H1 (cell line): Measurements from ENCODE around the gene ORC3. TPM values are rescaled to one million over a fixed set of nuclear protein-coding genes. Genes with fewer than 3 reads are reported as not detected.

Source experiments
- CTCF ChIA-PET: fragments of 300-600 bp; sonication (Branson Sonifier 250); formaldehyde crosslinking; loops from one replicate; lab custom pipeline; 2021; ENCODE audit not compliant: partially characterized antibody; lab: Charles Lee
- POLR2A ChIA-PET: fragments of 300-600 bp; sonication (Branson Sonifier 250); formaldehyde crosslinking; loops from one replicate; lab custom pipeline; 2021; ENCODE audit warnings: inconsistent platforms; ENCODE audit not compliant: partially characterized antibody; lab: Charles Lee
- DNase-seq, 2 experiments: peaks; one replicate each; pipeline versions ENCODE4 v3.0.0 to v3.0.0-alpha.2; 2010 to 2022; ENCODE audit warnings: low spot score in 2 of 2, low read depth in 1 of 2, mixed read lengths in 1 of 2
- FAIRE-seq: peaks from 2 replicates; lab custom pipeline; 2011; peaks lifted over from hg19 to GRCh38; lab: Jason Lieb, UNC
- H2AFZ ChIP-seq: 2 replicates; pipeline ENCODE4 v1.8.1; 2012; ENCODE audit warnings: low read length, inconsistent platforms
- H2AK5ac ChIP-seq: 2 replicates; pipeline ENCODE4 v1.6.1; 2013; ENCODE audit warnings: low read depth, low read length
- H2BK120ac ChIP-seq: replicated peaks from 2 replicates; pipeline ENCODE3; 2013; ENCODE audit warnings: low read depth, low read length, inconsistent platforms
- H2BK12ac ChIP-seq: 2 replicates; pipeline ENCODE4 v1.6.1; 2013; ENCODE audit warnings: low read depth, low read length
- H2BK15ac ChIP-seq: 2 replicates; pipeline ENCODE4 v1.6.1; 2013; ENCODE audit warnings: low read length
- H2BK20ac ChIP-seq: 2 replicates; pipeline ENCODE4 v1.6.1; 2013; ENCODE audit warnings: low read length
- H2BK5ac ChIP-seq: 2 replicates; pipeline ENCODE4 v1.6.1; 2013; ENCODE audit warnings: low read depth, low read length
- H3K14ac ChIP-seq: 2 replicates; pipeline ENCODE4 v1.6.1; 2013; ENCODE audit warnings: inconsistent platforms; ENCODE audit not compliant: insufficient read length
- H3K18ac ChIP-seq: 2 replicates; pipeline ENCODE4 v1.6.1; 2013; ENCODE audit warnings: low read length; ENCODE audit errors: extremely low read depth
- H3K23ac ChIP-seq: 2 replicates; pipeline ENCODE4 v1.6.1; 2013; ENCODE audit warnings: inconsistent platforms; ENCODE audit not compliant: insufficient read length
- H3K23me2 ChIP-seq: 2 replicates; pipeline ENCODE4 v1.6.1; 2013; ENCODE audit warnings: low read depth, low read length
- H3K27ac ChIP-seq: 2 replicates; pipeline ENCODE4 v1.6.1; 2011; ENCODE audit warnings: low read depth, low read length, inconsistent platforms
- H3K27me3 ChIP-seq, 4 experiments: replicated peaks in 1 of 4; 1 replicate in 1 of 4; 2 replicates in 3 of 4; pipeline versions ENCODE4 v1.6.1 to v1.8.1; 2011 to 2013; ENCODE audit warnings: low read length in 3 of 4, mild to moderate bottlenecking in 3 of 4, inconsistent platforms in 2 of 4, mixed read lengths in 2 of 4, moderate library complexity in 1 of 4; ENCODE audit not compliant: control insufficient read depth in 3 of 4, insufficient read depth in 3 of 4; ENCODE audit errors: extremely low read depth in 1 of 4
- H3K36me3 ChIP-seq, 4 experiments: 2 replicates each; pipeline versions ENCODE4 v1.6.1 to v1.8.1; 2011 to 2013; ENCODE audit warnings: mild to moderate bottlenecking in 4 of 4, low read length in 3 of 4, moderate library complexity in 2 of 4, control low read depth in 1 of 4, inconsistent platforms in 1 of 4; ENCODE audit not compliant: insufficient read depth in 4 of 4, control insufficient read depth in 2 of 4
- H3K4ac ChIP-seq: replicated peaks from 2 replicates; pipeline ENCODE3; 2013; ENCODE audit warnings: low read length, low read depth, mixed read lengths, inconsistent platforms; ENCODE audit not compliant: insufficient read length
- H3K4me1 ChIP-seq, 4 experiments: replicated peaks in 1 of 4; 1 replicate in 1 of 4; 2 replicates in 3 of 4; pipeline versions ENCODE4 v1.6.1 to v1.8.1; 2011 to 2013; ENCODE audit warnings: low read length in 3 of 4, inconsistent platforms in 2 of 4, mixed read lengths in 1 of 4; ENCODE audit not compliant: insufficient read depth in 4 of 4, control insufficient read depth in 3 of 4
- H3K4me2 ChIP-seq, 2 experiments: 2 replicates each; pipeline versions ENCODE4 v1.6.1 to v1.8.1; 2011 to 2013; ENCODE audit warnings: low read depth in 2 of 2, low read length in 2 of 2, control low read depth in 1 of 2, inconsistent platforms in 1 of 2, mild to moderate bottlenecking in 1 of 2; ENCODE audit not compliant: insufficient read depth in 1 of 2
- H3K4me3 ChIP-seq, 4 experiments: fragments of 200-600, 300-600 bp in 1 of 4; sonication (generic), shearing (Covaris generic), sonication (Bioruptor Twin) in 1 of 4; 2 replicates each; pipeline versions ENCODE4 v1.5.1 to v1.8.1; 2011 to 2016; ENCODE audit warnings: low read length in 4 of 4, low read depth in 3 of 4, control low read depth in 2 of 4, inconsistent platforms in 2 of 4, mild to moderate bottlenecking in 2 of 4, mixed read lengths in 1 of 4, moderate library complexity in 1 of 4; ENCODE audit not compliant: insufficient read depth in 2 of 4; ENCODE audit errors: extremely low read depth in 1 of 4
- H3K56ac ChIP-seq: replicated peaks from 2 replicates; pipeline ENCODE3; 2013; ENCODE audit warnings: low read depth, mild to moderate bottlenecking, mixed read lengths, low read length, inconsistent platforms; ENCODE audit not compliant: insufficient read length
- H3K79me1 ChIP-seq: 2 replicates; pipeline ENCODE4 v1.6.1; 2013; ENCODE audit warnings: low read depth, low read length, control low read depth
- H3K79me2 ChIP-seq, 2 experiments: 2 replicates each; pipeline versions ENCODE4 v1.6.1 to v1.8.1; 2012 to 2013; ENCODE audit warnings: low read length in 2 of 2, mild to moderate bottlenecking in 2 of 2, inconsistent platforms in 1 of 2; ENCODE audit not compliant: insufficient read depth in 2 of 2, control insufficient read depth in 1 of 2
- H3K9ac ChIP-seq, 4 experiments: replicated peaks in 1 of 4; 1 replicate in 1 of 4; 2 replicates in 3 of 4; pipeline versions ENCODE4 v1.6.1 to v1.8.1; 2011 to 2013; ENCODE audit warnings: low read depth in 3 of 4, low read length in 3 of 4, control low read depth in 2 of 4, mild to moderate bottlenecking in 2 of 4, moderate library complexity in 2 of 4, inconsistent platforms in 1 of 4; ENCODE audit errors: extremely low read depth in 1 of 4
- H3K9me3 ChIP-seq, 2 experiments: 2 replicates each; pipeline versions ENCODE4 v1.6.1 to v1.8.1; 2012 to 2013; ENCODE audit warnings: mild to moderate bottlenecking in 2 of 2, moderate library complexity in 2 of 2, control low read depth in 1 of 2, inconsistent platforms in 1 of 2, low read depth in 1 of 2, low read length in 1 of 2, mixed read lengths in 1 of 2; ENCODE audit not compliant: insufficient read depth in 2 of 2
- H4K20me1 ChIP-seq, 2 experiments: replicated peaks in 1 of 2; 2 replicates each; pipeline versions ENCODE3 to v1.8.1; 2011 to 2013; ENCODE audit warnings: inconsistent platforms in 2 of 2, low read length in 2 of 2, mild to moderate bottlenecking in 1 of 2; ENCODE audit not compliant: insufficient read depth in 2 of 2, control insufficient read depth in 1 of 2
- H4K5ac ChIP-seq: 2 replicates; pipeline ENCODE4 v1.6.1; 2013; ENCODE audit warnings: low read length, low read depth, mixed read lengths, inconsistent platforms; ENCODE audit not compliant: insufficient read length
- H4K8ac ChIP-seq: 2 replicates; pipeline ENCODE4 v1.8.0; 2013; ENCODE audit warnings: mild to moderate bottlenecking, moderate library complexity, low read length, inconsistent platforms; ENCODE audit not compliant: insufficient read depth; ENCODE audit errors: extremely low read depth
- H4K91ac ChIP-seq: replicated peaks from 2 replicates; pipeline ENCODE3; 2013; ENCODE audit warnings: low read length, mixed read lengths, inconsistent platforms; ENCODE audit not compliant: insufficient read length
- CHD1 ChIP-seq: IDR thresholded peaks from 2 replicates; pipeline ENCODE4 v1.6.1; 2012; ENCODE audit warnings: low read depth, low read length, improper control_type of control experiment
- KDM5A ChIP-seq: fragments of 200-600 bp; IDR thresholded peaks from 2 replicates; pipeline ENCODE4 v1.7.1; 2012; ENCODE audit warnings: mild to moderate bottlenecking, low read length, inconsistent platforms, mixed read lengths
- POLR2A ChIP-seq, 2 experiments: IDR thresholded peaks; 1 replicate in 1 of 2; 2 replicates in 1 of 2; pipeline ENCODE4 v1.6.1; 2011; ENCODE audit warnings: low read depth in 2 of 2, low read length in 2 of 2, mild to moderate bottlenecking in 2 of 2; ENCODE audit errors: control extremely low read depth in 1 of 2
- WGBS, 2 experiments: shearing (Covaris generic) in 1 of 2; methylation state at CpG; one replicate each; pipeline versions ENCODE4 v1.1.6 to v1.1.7; 2013 to 2015; ENCODE audit warnings: low lambda C conversion rate in 2 of 2, mixed read lengths in 2 of 2, inconsistent platforms in 1 of 2, low coverage in 1 of 2, missing lambda C conversion rate in 1 of 2; ENCODE audit not compliant: insufficient replicate concordance in 2 of 2, insufficient coverage in 1 of 2, insufficient read length in 1 of 2; ENCODE audit errors: extremely low coverage in 1 of 2, missing lambda C conversion rate in 1 of 2; 5-methylcytosine and 5-hydroxymethylcytosine counted together
- polyA plus RNA-seq, 7 experiments: library from polyadenylated mRNA; depleted of rRNA in 3 of 7; stranded (reverse) in 5 of 7; unstranded in 2 of 7; fragments of >200 nt in 5 of 7; fragments of 200-250 nt in 2 of 7; gene quantifications; 1 replicate in 5 of 7; 2 replicates in 1 of 7; 4 replicates in 1 of 7; pipeline versions ENCODE4 v1.2.1 to v1.2.3, GENCODE V29; 2011 to 2013; ENCODE audit warnings: missing spikeins in 2 of 7, mixed read lengths in 2 of 7
- total RNA-seq: library from RNA; stranded (reverse); fragmentation: NEBNext Ultra II Directional; extraction: Animal tissue kit (Norgen Biotek cat#: 25700); gene quantifications from 2 replicates; pipeline ENCODE4 v1.2.1, GENCODE V29; 2021

Gene ORC3
- total and polyA plus RNA-seq, 2 of the 8 experiments (the other 6 are each of a cell fraction or from before 2014, with no cell fraction given) = 35.9 to 60.9 TPM

GRCh38 chr6:87553159-87553765 is 36.7 kb upstream of the ORC3 start:
- ChIA-PET POLR2A (no interaction called here), CTCF (interaction anchor here (1.0 kb wide), 1 partner anchor 109 kb away, joined by 3 read pairs; no protein-coding TSS in a partner anchor)
- no peak overlapping the region for H3K4me3 ChIP-seq
- DNase-seq (no peak), FAIRE-seq (no peak)
- H3K79me2 ChIP-seq = no peaks in the 10 kb centered on the region
- H2AK5ac ChIP-seq = no peak overlapping the region
- H3K23ac ChIP-seq = no peak overlapping the region
- no peak overlapping the region for H4K91ac ChIP-seq
- no peaks in the 10 kb centered on the region for H3K4me1 ChIP-seq
- no peak overlapping the region for H4K8ac ChIP-seq
- H2BK12ac ChIP-seq = no peak overlapping the region
- no peak overlapping the region for H2BK5ac ChIP-seq
- H3K36me3 ChIP-seq = peaks cover 2 to 58% (median 9%) of the 10 kb centered on the region in 4 experiments
- H4K5ac ChIP-seq = no peak overlapping the region
- no peak overlapping the region for H3K4ac ChIP-seq
- H4K20me1 ChIP-seq = peaks cover 0 to 1% of the 10 kb centered on the region in 2 experiments
- H2BK120ac ChIP-seq = no peak overlapping the region
- no peaks in the 10 kb centered on the region for H3K23me2 ChIP-seq
- TF ChIP-seq KDM5A (no peak), CHD1 (no peak), POLR2A (IDR thresholded peaks at IDR 0.05; ENCODE audit: control extremely low read depth in 1 of 2, low read depth in 2 of 2, low read length in 2 of 2) (no peak)
- no peak overlapping the region for H3K14ac ChIP-seq
- H3K79me1 ChIP-seq = no peaks in the 10 kb centered on the region
- no peak overlapping the region for H3K27ac ChIP-seq
- no peaks in the 10 kb centered on the region for H3K9me3 ChIP-seq
- H3K9ac ChIP-seq = no peak overlapping the region
- no peak overlapping the region for H3K56ac ChIP-seq
- H2AFZ ChIP-seq = no peak overlapping the region
- no peak overlapping the region for H2BK15ac ChIP-seq
- H3K18ac ChIP-seq = no peak overlapping the region
- no peaks in the 10 kb centered on the region for H3K27me3 ChIP-seq
- 90% methylated on average over 4 of the region's 4 CpGs; no CpG with 5 or more reads in 1 of the 2 experiments for WGBS, 2 experiments
- H2BK20ac ChIP-seq = no peak overlapping the region
- no peak overlapping the region for H3K4me2 ChIP-seq
